HEK293 (cell line): Measurements from ENCODE around the gene SF3B3.

ENCODE experiments used
- CTCF ChIA-PET: fragments of 350-600 bp; formaldehyde crosslinking; extraction: SDS; loops from one replicate; lab custom pipeline; 2021; ENCODE audit warnings: antibody characterized with exemption; lab: Yijun Ruan, JAX
- POLR2A ChIA-PET: fragments of 300-600 bp; formaldehyde crosslinking; extraction: SDS; loops from one replicate; lab custom pipeline; 2020; ENCODE audit warnings: antibody characterized with exemption, inconsistent platforms; lab: Yijun Ruan, JAX
- H3K27ac ChIP-seq: fragments of 200-500 bp; sonication (Bioruptor generic); 2 replicates; pipeline ENCODE4 v1.5.1; 2014; ENCODE audit warnings: low read depth, low read length, control low read depth, inconsistent platforms; ENCODE audit errors: extremely low read depth
- H3K36me3 ChIP-seq, 2 experiments: fragments of 200-500 bp in 1 of 2; sonication (Bioruptor generic) in 1 of 2; 1 replicate in 1 of 2; 2 replicates in 1 of 2; pipeline ENCODE4 v1.5.1; 2014 to 2017; ENCODE audit warnings: inconsistent platforms in 2 of 2, low read length in 2 of 2; ENCODE audit not compliant: control insufficient read depth in 2 of 2, insufficient read depth in 1 of 2
- H3K4me1 ChIP-seq: fragments of 200-500 bp; sonication (Bioruptor generic); 2 replicates; pipeline ENCODE4 v1.5.1; 2014; ENCODE audit warnings: mild to moderate bottlenecking, low read length, inconsistent platforms; ENCODE audit not compliant: control insufficient read depth, insufficient read depth
- H3K4me3 ChIP-seq: 2 replicates; pipeline ENCODE4 v1.5.1; 2011; ENCODE audit warnings: low read depth, mild to moderate bottlenecking, control low read depth, low read length, moderate library complexity
- H3K9me3 ChIP-seq: fragments of 200-500 bp; sonication (Bioruptor generic); 2 replicates; pipeline ENCODE4 v1.5.1; 2014; ENCODE audit warnings: low read depth, low read length, inconsistent platforms; ENCODE audit not compliant: control insufficient read depth, insufficient read depth
- ATF2 ChIP-seq: fragments of 450-650 bp; formaldehyde crosslinking; IDR thresholded peaks from 2 replicates; pipeline ENCODE4 v1.5.1; 2016; ENCODE audit warnings: missing biosample characterization, missing genetic modification characterization, low read depth
- GLIS1 ChIP-seq: fragments of 450-650 bp; formaldehyde crosslinking; IDR thresholded peaks from 2 replicates; pipeline ENCODE4 v1.5.1; 2016; ENCODE audit warnings: missing biosample characterization, missing genetic modification characterization
- HIC1 ChIP-seq: fragments of 450-650 bp; formaldehyde crosslinking; IDR thresholded peaks from 2 replicates; pipeline ENCODE4 v1.5.1; 2016; ENCODE audit warnings: missing biosample characterization, missing genetic modification characterization
- KLF8 ChIP-seq: fragments of 450-650 bp; formaldehyde crosslinking; IDR thresholded peaks from 2 replicates; pipeline ENCODE4 v1.5.1; 2016; ENCODE audit warnings: missing biosample characterization, missing genetic modification characterization
- PATZ1 ChIP-seq: fragments of 450-650 bp; formaldehyde crosslinking; IDR thresholded peaks from 2 replicates; pipeline ENCODE4 v1.5.1; 2016; ENCODE audit warnings: missing biosample characterization, missing genetic modification characterization
- PRDM4 ChIP-seq: fragments of 450-650 bp; formaldehyde crosslinking; IDR thresholded peaks from 2 replicates; pipeline ENCODE4 v1.5.1; 2017; ENCODE audit warnings: missing biosample characterization, missing genetic modification characterization
- ZBTB17 ChIP-seq: fragments of 450-650 bp; formaldehyde crosslinking; IDR thresholded peaks from 2 replicates; pipeline ENCODE4 v1.5.1; 2016; ENCODE audit warnings: missing biosample characterization, missing genetic modification characterization
- ZNF10 ChIP-seq: fragments of 450-650 bp; formaldehyde crosslinking; IDR thresholded peaks from 2 replicates; pipeline ENCODE4 v1.5.1; 2017; ENCODE audit warnings: missing biosample characterization, missing genetic modification characterization
- ZNF140 ChIP-seq: fragments of 450-650 bp; formaldehyde crosslinking; IDR thresholded peaks from 2 replicates; pipeline ENCODE4 v1.5.1; 2016; ENCODE audit warnings: missing biosample characterization, missing genetic modification characterization
- ZNF148 ChIP-seq: fragments of 450-650 bp; formaldehyde crosslinking; IDR thresholded peaks from 2 replicates; pipeline ENCODE4 v1.5.0; 2017; ENCODE audit warnings: missing biosample characterization, missing genetic modification characterization, borderline replicate concordance
- ZNF18 ChIP-seq: fragments of 450-650 bp; formaldehyde crosslinking; IDR thresholded peaks from 2 replicates; pipeline ENCODE4 v1.5.1; 2016; ENCODE audit warnings: missing biosample characterization, missing genetic modification characterization
- ZNF184 ChIP-seq: fragments of 450-650 bp; IDR thresholded peaks from 2 replicates; pipeline ENCODE4 v1.5.1; 2018; ENCODE audit warnings: missing biosample characterization, mild to moderate bottlenecking, missing genetic modification characterization
- ZNF239 ChIP-seq: fragments of 450-650 bp; formaldehyde crosslinking; IDR thresholded peaks from 2 replicates; pipeline ENCODE4 v1.5.1; 2016; ENCODE audit warnings: missing biosample characterization, missing genetic modification characterization
- ZNF394 ChIP-seq: fragments of 450-650 bp; formaldehyde crosslinking; IDR thresholded peaks from 2 replicates; pipeline ENCODE4 v1.5.1; 2016; ENCODE audit warnings: missing biosample characterization, missing genetic modification characterization, mild to moderate bottlenecking, moderate library complexity, borderline replicate concordance
- ZNF488 ChIP-seq: fragments of 450-650 bp; formaldehyde crosslinking; IDR thresholded peaks from 2 replicates; pipeline ENCODE4 v1.5.1; 2016; ENCODE audit warnings: missing biosample characterization, missing genetic modification characterization
- ZNF529 ChIP-seq: fragments of 450-650 bp; formaldehyde crosslinking; IDR thresholded peaks from 2 replicates; pipeline ENCODE4 v1.5.1; 2017; ENCODE audit warnings: missing genetic modification characterization, missing biosample characterization; ENCODE audit not compliant: insufficient replicate concordance
- ZNF692 ChIP-seq: fragments of 450-650 bp; formaldehyde crosslinking; IDR thresholded peaks from 2 replicates; pipeline ENCODE4 v1.5.1; 2016; ENCODE audit warnings: missing biosample characterization, missing genetic modification characterization
- ZNF843 ChIP-seq: fragments of 450-650 bp; formaldehyde crosslinking; IDR thresholded peaks from 2 replicates; pipeline ENCODE4 v1.5.1; 2016; ENCODE audit warnings: missing biosample characterization, missing genetic modification characterization
- ZSCAN23 ChIP-seq: fragments of 450-650 bp; formaldehyde crosslinking; IDR thresholded peaks from 2 replicates; pipeline ENCODE4 v1.5.1; 2016; ENCODE audit warnings: missing biosample characterization, missing genetic modification characterization
- ZSCAN30 ChIP-seq: fragments of 450-650 bp; IDR thresholded peaks from 2 replicates; pipeline ENCODE4 v1.5.1; 2018; ENCODE audit warnings: missing biosample characterization, mild to moderate bottlenecking, missing genetic modification characterization, moderate library complexity

The SF3B3 gene

GRCh38 chr16:70480127-70481105, 43.2 kb upstream of the SF3B3 start:
- Histone ChIP-seq H3K36me3 (peaks cover 0 to 64% of the 10 kb centered on the region in 2 experiments; a peak in 2 of 3 replicates), H3K27ac (0 out of 2 replicates have a peak overlapping the region, but pooled peaks have one; percentile 9), H3K9me3 (no peaks in the 10 kb centered on the region), H3K4me3 (no peak overlapping the region), H3K4me1 (peaks cover 2% of the 10 kb centered on the region; the same call in 1 of the 2 replicates)
- CTCF ChIA-PET = interaction anchor here (0.6 kb wide), 1 partner anchor 12 kb away, joined by 4 read pairs; no protein-coding TSS in a partner anchor
- POLR2A ChIA-PET = interaction anchor here (0.9 kb wide), 1 partner anchor 99 kb away, joined by 4 read pairs; no protein-coding TSS in a partner anchor
- no peak for TF ChIP-seq ZNF148 (tag by site-specific recombination)
- no peak for TF ChIP-seq HIC1 (tag by site-specific recombination)
- TF ChIP-seq ZNF184 (tag by site-specific recombination) = no peak
- peak; percentile 73 for TF ChIP-seq GLIS1 (tag by site-specific recombination)
- TF ChIP-seq PATZ1 = no peak
- TF ChIP-seq ZNF488 = no peak
- no peak for TF ChIP-seq ATF2
- no peak for TF ChIP-seq ZNF140 (tag by site-specific recombination)
- no peak for TF ChIP-seq KLF8 (tag by site-specific recombination)
- no peak for TF ChIP-seq ZSCAN23
- no peak for TF ChIP-seq PRDM4 (tag by site-specific recombination)
- TF ChIP-seq ZSCAN30 = no peak
- 0 out of 2 replicates have a peak, but pooled peaks have one; percentile 30 for TF ChIP-seq ZNF18
- no peak for TF ChIP-seq ZNF843 (tag by site-specific recombination)
- TF ChIP-seq ZNF692 (tag by site-specific recombination) = peak; percentile 44; the same call in 1 of the 2 replicates
- no peak for TF ChIP-seq ZNF10
- TF ChIP-seq ZBTB17 = peak; percentile 33; the same call in 1 of the 2 replicates
- no peak for TF ChIP-seq ZNF239 (tag by site-specific recombination)
- no peak for TF ChIP-seq ZNF529 (tag by site-specific recombination)
- TF ChIP-seq ZNF394 (tag by site-specific recombination) = peak; percentile 74; the same call in 1 of the 2 replicates
